ENCODE data around the gene STK36.
"Not testable (repeated sequence)": the region's sequence is repeated elsewhere in the genome, so short reads cannot be mapped to it uniquely, and the experiment has no call there.

The STK36 gene

GRCh38 chr2:218659988-218660358 lies 11.9 kb upstream of the STK36 start:
- no peak for FAIRE-seq

GRCh38 chr2:218662377-218662776 lies 9.5 kb upstream of the STK36 start:
- no peak for FAIRE-seq

More at GRCh38 chr2:218659988-218660358, 11.9 kb upstream of the STK36 start:
- DNase-seq (ENCODE audit: low spot score) = no peak

GRCh38 chr2:218662827-218663226 lies 9.1 kb upstream of the STK36 start:
- FAIRE-seq = no peak

More at GRCh38 chr2:218662377-218662776, 9.5 kb upstream of the STK36 start:
- no peak for DNase-seq (ENCODE audit: low spot score)

GRCh38 chr2:218663901-218664300 lies 8.0 kb upstream of the STK36 start:
- FAIRE-seq = no peak
- no peak for DNase-seq (ENCODE audit: low spot score)

More at GRCh38 chr2:218662827-218663226, 9.1 kb upstream of the STK36 start:
- DNase-seq (ENCODE audit: low spot score) = no peak

GRCh38 chr2:218664653-218665052 lies 7.2 kb upstream of the STK36 start:
- no peak for FAIRE-seq
- DNase-seq (ENCODE audit: low spot score) = no peak

- FAIRE-seq (no peak), DNase-seq (ENCODE audit: low spot score) (no peak)
Measured at GRCh38 chr2:218671097-218671653, 711 bp upstream of the STK36 start.

GRCh38 chr2:218679119-218679518 lies 7.2 kb downstream of the STK36 start:
- DNase-seq (ENCODE audit: low spot score) (no peak), FAIRE-seq (no peak)

GRCh38 chr2:218680061-218680460 lies 8.2 kb downstream of the STK36 start:
- no peak for DNase-seq (ENCODE audit: low spot score)
- no peak for FAIRE-seq

GRCh38 chr2:218687400-218688060 lies 15.6 kb downstream of the STK36 start:
- FAIRE-seq = not testable (repeated sequence)
- DNase-seq (ENCODE audit: low spot score) = peak; percentile 77

GRCh38 chr2:218691234-218691633 lies 19.3 kb downstream of the STK36 start:
- no peak for FAIRE-seq
- no peak for DNase-seq (ENCODE audit: low spot score)

GRCh38 chr2:218694405-218695145 lies 22.7 kb downstream of the STK36 start:
- DNase-seq (ENCODE audit: low spot score) (no peak), FAIRE-seq (no peak)

GRCh38 chr2:218698885-218699284 lies 27.0 kb downstream of the STK36 start:
- DNase-seq (ENCODE audit: low spot score) (no peak), FAIRE-seq (no peak)

- DNase-seq (ENCODE audit: low spot score) (no peak), FAIRE-seq (no peak)
Measured at GRCh38 chr2:218701806-218702205, 29.9 kb downstream of the STK36 start.

GRCh38 chr2:218703341-218703740 lies 31.5 kb downstream of the STK36 start:
- DNase-seq (ENCODE audit: low spot score) (no peak), FAIRE-seq (no peak)

GRCh38 chr2:218708086-218708485 lies 36.2 kb downstream of the STK36 start:
- DNase-seq (ENCODE audit: low spot score) (no peak), FAIRE-seq (no peak)

- no peak for DNase-seq (ENCODE audit: low spot score)
- FAIRE-seq = no peak
Measured at GRCh38 chr2:218709908-218710307, 38.0 kb downstream of the STK36 start.

- no peak for FAIRE-seq
- DNase-seq (ENCODE audit: low spot score) = no peak
Measured at GRCh38 chr2:218710334-218710686, 38.4 kb downstream of the STK36 start.

- no peak for FAIRE-seq
- DNase-seq (ENCODE audit: low spot score) = peak; percentile 99
Measured at GRCh38 chr2:218710687-218711549, 39.0 kb downstream of the STK36 start, which contains the start of gene TTLL4. Gene TTLL4, plus strand, starts transcription at chr2:218710835. Its CDS starts 26,842 bp downstream, at chr2:218737677.

GRCh38 chr2:218711550-218711929 lies 39.7 kb downstream of the STK36 start:
- FAIRE-seq (no peak), DNase-seq (ENCODE audit: low spot score) (no peak)

GRCh38 chr2:218713922-218714321 lies 42.0 kb downstream of the STK36 start:
- DNase-seq (ENCODE audit: low spot score) (no peak), FAIRE-seq (no peak)

- no peak for FAIRE-seq
- no peak for DNase-seq (ENCODE audit: low spot score)
Measured at GRCh38 chr2:218716070-218716469, 44.2 kb downstream of the STK36 start.

- FAIRE-seq (no peak), DNase-seq (ENCODE audit: low spot score) (peak; percentile 20)
Measured at GRCh38 chr2:218717262-218717661, 45.4 kb downstream of the STK36 start.

All from urothelium cell line (cell line).